ENCODE measurements around the gene ZSWIM1.

DNA sequence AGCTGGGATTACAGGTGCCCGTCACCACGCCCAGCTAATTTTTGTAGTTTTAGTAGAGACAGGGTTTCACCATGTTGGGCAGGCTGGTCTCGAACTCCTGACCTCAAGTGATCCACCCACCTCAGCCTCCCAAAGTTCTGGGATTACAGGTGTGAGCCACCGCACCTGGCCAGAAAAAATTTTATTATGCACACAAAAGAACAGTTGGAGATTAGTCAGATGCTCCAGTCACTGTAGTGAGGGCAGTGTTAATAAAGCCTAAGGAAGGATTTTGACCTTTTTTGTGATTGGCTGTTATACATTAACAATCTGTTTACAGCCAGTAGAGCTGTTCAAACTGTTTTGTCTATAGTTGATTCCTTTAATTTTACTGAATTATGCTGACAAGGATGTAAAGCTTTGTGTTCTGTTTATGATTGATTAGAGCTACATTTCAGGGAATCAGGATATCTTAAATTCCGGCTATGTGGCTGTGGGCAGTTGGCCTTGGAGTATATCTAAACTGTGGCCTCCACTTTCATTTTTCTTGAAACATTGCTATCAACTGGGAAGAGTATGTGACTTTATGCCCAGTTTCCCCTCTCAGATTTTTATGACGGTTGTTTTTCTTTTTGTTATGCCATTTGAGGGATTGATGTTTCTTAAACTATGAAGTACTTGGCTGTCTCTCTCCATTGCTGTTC is 13.8 kb upstream of the ZSWIM1 start:
- TF ChIP-seq MXD4 (CRISPR knock-in tag; IDR thresholded peaks at IDR 0.05; ENCODE audit: borderline replicate concordance) (no peak), SP1 (CRISPR knock-in tag; conservative IDR thresholded peaks at IDR 0.05) (no peak)
- TF ChIP-seq, protein P1, sequence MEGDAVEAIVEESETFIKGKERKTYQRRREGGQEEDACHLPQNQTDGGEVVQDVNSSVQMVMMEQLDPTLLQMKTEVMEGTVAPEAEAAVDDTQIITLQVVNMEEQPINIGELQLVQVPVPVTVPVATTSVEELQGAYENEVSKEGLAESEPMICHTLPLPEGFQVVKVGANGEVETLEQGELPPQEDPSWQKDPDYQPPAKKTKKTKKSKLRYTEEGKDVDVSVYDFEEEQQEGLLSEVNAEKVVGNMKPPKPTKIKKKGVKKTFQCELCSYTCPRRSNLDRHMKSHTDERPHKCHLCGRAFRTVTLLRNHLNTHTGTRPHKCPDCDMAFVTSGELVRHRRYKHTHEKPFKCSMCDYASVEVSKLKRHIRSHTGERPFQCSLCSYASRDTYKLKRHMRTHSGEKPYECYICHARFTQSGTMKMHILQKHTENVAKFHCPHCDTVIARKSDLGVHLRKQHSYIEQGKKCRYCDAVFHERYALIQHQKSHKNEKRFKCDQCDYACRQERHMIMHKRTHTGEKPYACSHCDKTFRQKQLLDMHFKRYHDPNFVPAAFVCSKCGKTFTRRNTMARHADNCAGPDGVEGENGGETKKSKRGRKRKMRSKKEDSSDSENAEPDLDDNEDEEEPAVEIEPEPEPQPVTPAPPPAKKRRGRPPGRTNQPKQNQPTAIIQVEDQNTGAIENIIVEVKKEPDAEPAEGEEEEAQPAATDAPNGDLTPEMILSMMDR (IDR thresholded peaks at IDR 0.05): no peak
- TF ChIP-seq, protein P2, sequence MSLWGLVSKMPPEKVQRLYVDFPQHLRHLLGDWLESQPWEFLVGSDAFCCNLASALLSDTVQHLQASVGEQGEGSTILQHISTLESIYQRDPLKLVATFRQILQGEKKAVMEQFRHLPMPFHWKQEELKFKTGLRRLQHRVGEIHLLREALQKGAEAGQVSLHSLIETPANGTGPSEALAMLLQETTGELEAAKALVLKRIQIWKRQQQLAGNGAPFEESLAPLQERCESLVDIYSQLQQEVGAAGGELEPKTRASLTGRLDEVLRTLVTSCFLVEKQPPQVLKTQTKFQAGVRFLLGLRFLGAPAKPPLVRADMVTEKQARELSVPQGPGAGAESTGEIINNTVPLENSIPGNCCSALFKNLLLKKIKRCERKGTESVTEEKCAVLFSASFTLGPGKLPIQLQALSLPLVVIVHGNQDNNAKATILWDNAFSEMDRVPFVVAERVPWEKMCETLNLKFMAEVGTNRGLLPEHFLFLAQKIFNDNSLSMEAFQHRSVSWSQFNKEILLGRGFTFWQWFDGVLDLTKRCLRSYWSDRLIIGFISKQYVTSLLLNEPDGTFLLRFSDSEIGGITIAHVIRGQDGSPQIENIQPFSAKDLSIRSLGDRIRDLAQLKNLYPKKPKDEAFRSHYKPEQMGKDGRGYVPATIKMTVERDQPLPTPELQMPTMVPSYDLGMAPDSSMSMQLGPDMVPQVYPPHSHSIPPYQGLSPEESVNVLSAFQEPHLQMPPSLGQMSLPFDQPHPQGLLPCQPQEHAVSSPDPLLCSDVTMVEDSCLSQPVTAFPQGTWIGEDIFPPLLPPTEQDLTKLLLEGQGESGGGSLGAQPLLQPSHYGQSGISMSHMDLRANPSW (CRISPR knock-in tag; conservative IDR thresholded peaks at IDR 0.05; ENCODE audit: low read depth): no peak

Measured in WTC11 (cell line).